Right lobe of liver (tissue), 6 donors: ENCODE data around the gene SLC7A10. TPM values are rescaled to one million over a fixed set of nuclear protein-coding genes. Genes with fewer than 3 reads are reported as not detected.
A peak's percentile ranks its signal among the peaks of the same experiment; 100 is the strongest.

ENCODE experiments used
- ATAC-seq, 4 donors: fragments of 200-7000 bp; cut with Tn5 transposase; one replicate each; pipeline ENCODE4 v1.9.1; 2020; ENCODE audit warnings: mild to moderate bottlenecking in 4 of 4, moderate library complexity in 4 of 4
- DNase-seq, 3 donors: peaks; one replicate each; pipeline ENCODE4 v3.0.0-alpha.2; 2020
- H3K27ac ChIP-seq, 3 donors: fragments of 200-600 bp; one replicate each; pipeline ENCODE4 v1.8.0; 2022
- H3K27me3 ChIP-seq, 2 donors: fragments of 200-600 bp; one replicate each; pipeline ENCODE4 v1.8.0; 2022
- H3K36me3 ChIP-seq, 4 donors: fragments of 200-600 bp; sonication (generic) in 1 of 4; one replicate each; pipeline versions ENCODE4 v1.5.1 to v1.8.0; 2017 to 2022; ENCODE audit warnings: control low read depth in 1 of 4
- H3K4me1 ChIP-seq, 4 donors: fragments of 200-600 bp; sonication (generic) in 1 of 4; one replicate each; pipeline versions ENCODE4 v1.5.1 to v1.8.0; 2017 to 2022; ENCODE audit warnings: control low read depth in 1 of 4
- H3K4me3 ChIP-seq, 3 donors: fragments of 200-600 bp; one replicate each; pipeline ENCODE4 v1.8.0; 2022
- H3K9me3 ChIP-seq, 4 donors: fragments of 200-600 bp; sonication (generic) in 1 of 4; one replicate each; pipeline versions ENCODE4 v1.5.1 to v1.8.0; 2017 to 2022; ENCODE audit warnings: control low read depth in 1 of 4
- CTCF ChIP-seq, 4 donors: fragments of 200-600 bp in 3 of 4; fragments of 450-650 bp in 1 of 4; IDR thresholded peaks; one replicate each; pipeline versions ENCODE4 v1.5.1 to v1.8.0; 2016 to 2022; ENCODE audit warnings: antibody characterized with exemption in 4 of 4, mild to moderate bottlenecking in 2 of 4
- POLR2A ChIP-seq: fragments of 450-650 bp; IDR thresholded peaks from one replicate; pipeline ENCODE4 v1.6.1; 2017; ENCODE audit warnings: antibody characterized with exemption, mild to moderate bottlenecking
- WGBS: methylation state at CpG from one replicate; pipeline ENCODE4 v1.1.6; 2018; ENCODE audit warnings: low coverage, low lambda C conversion rate; ENCODE audit not compliant: insufficient coverage; ENCODE audit errors: missing lambda C conversion rate; 5-methylcytosine and 5-hydroxymethylcytosine counted together
- intact Hi-C, 2 donors: fragments of 100-400 bp; cut with DNase I; formaldehyde crosslinking; loops; one replicate each; pipeline versions ENCODE4 v1.11.2 to v1.14.1; 2022
- total RNA-seq, 6 experiments: library from RNA; depleted of rRNA in 2 of 6; stranded (reverse); fragments of >200 nt in 2 of 6; fragmentation: NEBNext Ultra II Directional in 3 of 6; extraction: Animal tissue kit (Norgen Biotek cat#: 25700) in 3 of 6; gene quantifications; one replicate each; pipeline versions ENCODE4 v1.1.0 to v1.2.4, GENCODE V29; 2016 to 2023
- donor health status: DM: no; HTN: yes; CAD: no.
- donor health status: DM: no; HTN: no; CAD: no.
- donor health status: DM: no; HTN: no; CAD: no.
- donor health status: DM: no; HTN: yes; CAD: no.
- donor health status: DM: no; HTN: yes; CAD: no.

Gene SLC7A10
- total RNA-seq, 6 experiments from 2014 or later, result not detected

- H3K4me1 ChIP-seq, result peaks cover 0 to 5% (median 0%) of the 10 kb centered on the region in 4 donors
- intact Hi-C loops, result no loop called here
- peak in 1 of 4 donors; percentile 11 for ATAC-seq
- H3K27me3 ChIP-seq, result no peaks in the 10 kb centered on the region
- DNase-seq, result peak in 1 of 3 donors; percentile 3
- WGBS, result 55% methylated on average over 9 of the region's 11 CpGs
- TF ChIP-seq CTCF (IDR thresholded peaks at IDR 0.05) (no peak), POLR2A (no peak)
- no peaks in the 10 kb centered on the region for H3K9me3 ChIP-seq
- no peak overlapping the region for H3K4me3 ChIP-seq
- H3K36me3 ChIP-seq, result no peaks in the 10 kb centered on the region
- H3K27ac ChIP-seq, result no peak overlapping the region
Observed at GRCh38 chr19:33186431-33187182, 39.0 kb downstream of the SLC7A10 start.

- H3K27ac ChIP-seq, result peak overlapping the region; percentile 58 to 89 (median 88)
- H3K27me3 ChIP-seq, result no peaks in the 10 kb centered on the region
- DNase-seq (no peak), ATAC-seq (peak; percentile 12 to 26 (median 19))
- WGBS, result 0% methylated on average over 10 of the region's 38 CpGs
- peaks cover 0 to 18% (median 4%) of the 10 kb centered on the region in 4 donors for H3K4me1 ChIP-seq
- intact Hi-C loops, result no loop called here
- H3K9me3 ChIP-seq, result no peaks in the 10 kb centered on the region
- peak overlapping the region; percentile 56 to 94 (median 90) for H3K4me3 ChIP-seq
- TF ChIP-seq POLR2A, result no peak
- TF ChIP-seq CTCF (IDR thresholded peaks at IDR 0.05), result peak in 3 of 4 donors; percentile 24 to 41 (median 41)
- no peaks in the 10 kb centered on the region for H3K36me3 ChIP-seq
Observed at GRCh38 chr19:33177417-33177979, 48.2 kb downstream of the SLC7A10 start.

- WGBS, result 4% methylated on average over 4 of the region's 65 CpGs
- TF ChIP-seq POLR2A (peak; percentile 84), CTCF (IDR thresholded peaks at IDR 0.05) (peak in 3 of 4 donors; percentile 17 to 31 (median 18))
- H3K9me3 ChIP-seq, result no peaks in the 10 kb centered on the region
Observed at GRCh38 chr19:33176670-33177416, 48.8 kb downstream of the SLC7A10 start.

GRCh38 chr19:33175886-33176669, 49.6 kb downstream of the SLC7A10 start:
- peak in 3 of 4 donors; percentile 0 to 1 (median 0) for ATAC-seq
- peak overlapping the region; percentile 88 to 91 (median 89) for H3K27ac ChIP-seq
- intact Hi-C loops, result no loop called here

More at GRCh38 chr19:33176670-33177416, 48.8 kb downstream of the SLC7A10 start:
- DNase-seq, result peak; percentile 97 to 99 (median 98)
- Histone ChIP-seq H3K27me3 (no peaks in the 10 kb centered on the region), H3K36me3 (no peaks in the 10 kb centered on the region), H3K4me3 (peak overlapping the region; percentile 56 to 94 (median 90)), H3K4me1 (peaks cover 0 to 18% (median 4%) of the 10 kb centered on the region in 4 donors), H3K27ac (peak overlapping the region; percentile 88 to 91 (median 89))
- peak; percentile 92 to 96 (median 93) for ATAC-seq
- intact Hi-C loops, result no loop called here

More at GRCh38 chr19:33175886-33176669, 49.6 kb downstream of the SLC7A10 start:
- H3K4me1 ChIP-seq, result peaks cover 0 to 18% (median 4%) of the 10 kb centered on the region in 4 donors
- no peaks in the 10 kb centered on the region for H3K36me3 ChIP-seq
- no peaks in the 10 kb centered on the region for H3K9me3 ChIP-seq
- peak overlapping the region; percentile 56 to 94 (median 90) for H3K4me3 ChIP-seq
- TF ChIP-seq POLR2A (no peak), CTCF (IDR thresholded peaks at IDR 0.05) (no peak)
- no peaks in the 10 kb centered on the region for H3K27me3 ChIP-seq
- WGBS, result 1% methylated on average over 16 of the region's 25 CpGs
- no peak for DNase-seq
